GM04504 (cell line): ENCODE data around the gene IGSF3.

Experiments
- DNase-seq: peaks from one replicate; pipeline ENCODE4 v3.0.0-alpha.2; 2012; ENCODE audit warnings: low read depth

IGSF3 gene

GRCh38 chr1:116686175-116686574 is 18.6 kb upstream of the IGSF3 start:
- no peak for DNase-seq

GRCh38 chr1:116684575-116684974 is 17.0 kb upstream of the IGSF3 start:
- DNase-seq: no peak

- DNase-seq: no peak
These were observed 15.2 kb upstream of the IGSF3 start for GRCh38 chr1:116682641-116683221.

GRCh38 chr1:116681343-116681899 is 13.9 kb upstream of the IGSF3 start:
- no peak for DNase-seq

GRCh38 chr1:116680752-116681151 is 13.2 kb upstream of the IGSF3 start:
- DNase-seq: no peak

GRCh38 chr1:116679828-116680628 is 12.5 kb upstream of the IGSF3 start:
- no peak for DNase-seq

- no peak for DNase-seq
These were observed 11.7 kb upstream of the IGSF3 start for GRCh38 chr1:116679091-116679827.

GRCh38 chr1:116678732-116679090 is 11.2 kb upstream of the IGSF3 start:
- DNase-seq: no peak

- no peak for DNase-seq
These were observed 10.0 kb upstream of the IGSF3 start for GRCh38 chr1:116677474-116678062.

- no peak for DNase-seq
These were observed 8.8 kb upstream of the IGSF3 start for GRCh38 chr1:116676291-116676690.

GRCh38 chr1:116674751-116675150 is 7.2 kb upstream of the IGSF3 start:
- DNase-seq: no peak

GRCh38 chr1:116674011-116674531 is 6.5 kb upstream of the IGSF3 start:
- no peak for DNase-seq

- DNase-seq: no peak
These were observed 4.4 kb upstream of the IGSF3 start for GRCh38 chr1:116671912-116672311.

GRCh38 chr1:116671072-116671760 is 3.7 kb upstream of the IGSF3 start:
- DNase-seq: no peak

GRCh38 chr1:116668277-116668676 is 744 bp upstream of the IGSF3 start:
- DNase-seq: no peak

GRCh38 chr1:116667078-116667574 is 407 bp downstream of the IGSF3 start:
- no peak for DNase-seq

GRCh38 chr1:116666187-116667077 is 1.1 kb downstream of the IGSF3 start:
- DNase-seq: no peak

GRCh38 chr1:116664978-116665371 is 2.6 kb downstream of the IGSF3 start:
- no peak for DNase-seq

GRCh38 chr1:116664366-116664977 is 3.1 kb downstream of the IGSF3 start:
- no peak for DNase-seq

GRCh38 chr1:116663821-116664220 is 3.7 kb downstream of the IGSF3 start:
- DNase-seq: no peak
